Esophagus muscularis mucosa (tissue), 3 donors: Measurements from ENCODE around the gene PROSER3.

ENCODE experiments used
- POLR2A ChIP-seq: fragments of 450-650 bp; IDR thresholded peaks from one replicate; pipeline ENCODE4 v1.6.1; 2017; ENCODE audit warnings: antibody characterized with exemption, moderate library complexity, mild to moderate bottlenecking, low read depth
- TF ChIP-seq, protein P1 (sequence below), 3 experiments: fragments of 200-600 bp in 2 of 3; fragments of 450-650 bp in 1 of 3; sonication (generic) in 2 of 3; IDR thresholded peaks; one replicate each; pipeline ENCODE4 v1.5.1; 2017 to 2019; ENCODE audit warnings: antibody characterized with exemption in 3 of 3, mild to moderate bottlenecking in 2 of 3, moderate library complexity in 1 of 3

DNA sequence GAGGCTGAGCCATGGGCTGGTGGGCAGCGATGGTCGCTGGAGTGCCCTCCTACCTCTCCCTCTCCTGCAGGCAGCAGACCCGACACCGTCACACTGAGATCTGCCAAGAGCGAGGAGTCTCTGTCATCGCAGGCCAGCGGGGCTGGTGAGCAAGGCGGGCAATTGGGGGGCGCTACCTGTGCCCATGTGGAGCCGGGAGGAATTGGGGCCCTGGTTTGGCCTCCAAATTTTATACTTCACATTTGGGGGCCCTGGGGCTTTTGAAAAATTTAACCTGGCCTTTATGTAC, 27.3 kb downstream of the PROSER3 start:
- TF ChIP-seq, protein P1, sequence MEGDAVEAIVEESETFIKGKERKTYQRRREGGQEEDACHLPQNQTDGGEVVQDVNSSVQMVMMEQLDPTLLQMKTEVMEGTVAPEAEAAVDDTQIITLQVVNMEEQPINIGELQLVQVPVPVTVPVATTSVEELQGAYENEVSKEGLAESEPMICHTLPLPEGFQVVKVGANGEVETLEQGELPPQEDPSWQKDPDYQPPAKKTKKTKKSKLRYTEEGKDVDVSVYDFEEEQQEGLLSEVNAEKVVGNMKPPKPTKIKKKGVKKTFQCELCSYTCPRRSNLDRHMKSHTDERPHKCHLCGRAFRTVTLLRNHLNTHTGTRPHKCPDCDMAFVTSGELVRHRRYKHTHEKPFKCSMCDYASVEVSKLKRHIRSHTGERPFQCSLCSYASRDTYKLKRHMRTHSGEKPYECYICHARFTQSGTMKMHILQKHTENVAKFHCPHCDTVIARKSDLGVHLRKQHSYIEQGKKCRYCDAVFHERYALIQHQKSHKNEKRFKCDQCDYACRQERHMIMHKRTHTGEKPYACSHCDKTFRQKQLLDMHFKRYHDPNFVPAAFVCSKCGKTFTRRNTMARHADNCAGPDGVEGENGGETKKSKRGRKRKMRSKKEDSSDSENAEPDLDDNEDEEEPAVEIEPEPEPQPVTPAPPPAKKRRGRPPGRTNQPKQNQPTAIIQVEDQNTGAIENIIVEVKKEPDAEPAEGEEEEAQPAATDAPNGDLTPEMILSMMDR (IDR thresholded peaks at IDR 0.05), result no peak
- TF ChIP-seq POLR2A, result no peak
